OCI-LY7 (cell line): Measurements from ENCODE around the gene INS.

Source experiments
- CTCF ChIP-seq: fragments of 200-600 bp; sonication (generic); conservative IDR thresholded peaks from 2 replicates; pipeline ENCODE4 v1.5.1; 2014; ENCODE audit warnings: mild to moderate bottlenecking, antibody characterized with exemption, low read length, moderate library complexity, mixed read lengths
- EZH2phosphoT487 ChIP-seq: fragments of 200-600 bp; sonication (generic); IDR thresholded peaks from 2 replicates; pipeline ENCODE4 v1.6.1; 2018; ENCODE audit warnings: low read depth, borderline replicate concordance, mild to moderate bottlenecking, mixed run types, antibody characterized with exemption, low read length, moderate library complexity, mixed read lengths

- TF ChIP-seq EZH2phosphoT487 (no peak), CTCF (no peak)
Observed at GRCh38 chr11:2179516-2179915, 18.5 kb upstream of the INS start.
